ENCODE data around the gene APOL6.

DNA sequence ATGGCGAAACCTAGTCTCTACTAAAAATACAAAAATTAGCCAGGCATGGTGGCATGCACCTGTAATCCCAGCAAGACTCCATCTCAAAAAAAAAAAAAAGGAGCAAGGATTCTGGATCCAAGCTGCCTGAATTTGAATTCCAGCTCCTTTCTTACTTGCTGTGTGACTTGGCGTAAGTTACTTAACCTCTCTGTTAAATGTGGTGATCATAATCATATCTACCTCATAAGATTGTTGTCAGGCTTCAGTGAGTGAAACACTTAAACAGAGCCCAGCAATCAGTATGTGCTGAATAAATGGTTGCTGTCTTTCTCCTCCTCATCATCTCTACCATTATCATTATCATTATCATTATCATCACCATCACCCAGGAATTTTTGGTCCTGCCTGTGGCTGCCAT, 33.8 kb upstream of the APOL6 start:
- TF ChIP-seq, protein P1, sequence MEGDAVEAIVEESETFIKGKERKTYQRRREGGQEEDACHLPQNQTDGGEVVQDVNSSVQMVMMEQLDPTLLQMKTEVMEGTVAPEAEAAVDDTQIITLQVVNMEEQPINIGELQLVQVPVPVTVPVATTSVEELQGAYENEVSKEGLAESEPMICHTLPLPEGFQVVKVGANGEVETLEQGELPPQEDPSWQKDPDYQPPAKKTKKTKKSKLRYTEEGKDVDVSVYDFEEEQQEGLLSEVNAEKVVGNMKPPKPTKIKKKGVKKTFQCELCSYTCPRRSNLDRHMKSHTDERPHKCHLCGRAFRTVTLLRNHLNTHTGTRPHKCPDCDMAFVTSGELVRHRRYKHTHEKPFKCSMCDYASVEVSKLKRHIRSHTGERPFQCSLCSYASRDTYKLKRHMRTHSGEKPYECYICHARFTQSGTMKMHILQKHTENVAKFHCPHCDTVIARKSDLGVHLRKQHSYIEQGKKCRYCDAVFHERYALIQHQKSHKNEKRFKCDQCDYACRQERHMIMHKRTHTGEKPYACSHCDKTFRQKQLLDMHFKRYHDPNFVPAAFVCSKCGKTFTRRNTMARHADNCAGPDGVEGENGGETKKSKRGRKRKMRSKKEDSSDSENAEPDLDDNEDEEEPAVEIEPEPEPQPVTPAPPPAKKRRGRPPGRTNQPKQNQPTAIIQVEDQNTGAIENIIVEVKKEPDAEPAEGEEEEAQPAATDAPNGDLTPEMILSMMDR (optimal IDR thresholded peaks at IDR 0.05 in 1 of 3, IDR thresholded peaks at IDR 0.05 in 1 of 3, conservative IDR thresholded peaks at IDR 0.05 in 1 of 3; ENCODE audit: extremely low read depth in 1 of 3, insufficient read depth in 2 of 3, low read length in 3 of 3) = no peak
- no peak for TF ChIP-seq EZH2 (IDR thresholded peaks at IDR 0.05; ENCODE audit: low read length)

Measured in keratinocyte (primary cell).